Hematopoietic multipotent progenitor cell treated with erythropoietin and hydrocortisone succinate and interleukin-3 and kit ligand, for 15 days (in vitro differentiated cells): ENCODE results near the gene RAD23A.
A peak's percentile ranks its signal among the peaks of the same experiment; 100 is the strongest.
"Not testable (repeated sequence)": the region's sequence is repeated elsewhere in the genome, so short reads cannot be mapped to it uniquely, and the experiment has no call there.

Experiments used
- DNase-seq: peaks from one replicate; pipeline ENCODE4 v3.0.0-alpha.2; 2015; ENCODE audit warnings: low spot score

RAD23A gene

GRCh38 chr19:12937927-12938778, 7.5 kb upstream of the RAD23A start, which contains the start of gene CALR:
TSS of gene CALR (plus strand) at chr19:12938609. CDS start at chr19:12938680, 71 bp downstream.
- peak; percentile 99 for DNase-seq

GRCh38 chr19:12938779-12939601, 6.7 kb upstream of the RAD23A start:
- DNase-seq, result peak; percentile 64

GRCh38 chr19:12939975-12940423, 5.7 kb upstream of the RAD23A start:
- DNase-seq, result no peak

- no peak for DNase-seq
These were observed 4.8 kb upstream of the RAD23A start for GRCh38 chr19:12940897-12941296.

- DNase-seq, result no peak
These were observed 2.1 kb upstream of the RAD23A start for GRCh38 chr19:12943437-12944044.

GRCh38 chr19:12944104-12944674, 1.5 kb upstream of the RAD23A start:
- DNase-seq, result no peak

- DNase-seq, result peak; percentile 73
These were observed 545 bp downstream of the RAD23A start for GRCh38 chr19:12946092-12946721.

- DNase-seq, result peak; percentile 62
These were observed 1.3 kb downstream of the RAD23A start for GRCh38 chr19:12946731-12947496.

- peak; percentile 99 for DNase-seq
These were observed 2.3 kb downstream of the RAD23A start for GRCh38 chr19:12947702-12948611.

GRCh38 chr19:12948612-12949362, 3.1 kb downstream of the RAD23A start:
- DNase-seq, result peak; percentile 54

GRCh38 chr19:12949363-12950283, 4.0 kb downstream of the RAD23A start:
- DNase-seq, result peak; percentile 51

- DNase-seq, result not testable (repeated sequence)
These were observed 6.4 kb downstream of the RAD23A start for GRCh38 chr19:12952050-12952449.

GRCh38 chr19:12952488-12953137, 7.0 kb downstream of the RAD23A start:
- DNase-seq, result no peak

GRCh38 chr19:12953138-12953798, 7.6 kb downstream of the RAD23A start:
- DNase-seq, result no peak

- DNase-seq, result no peak
These were observed 8.3 kb downstream of the RAD23A start for GRCh38 chr19:12953799-12954611.

- no peak for DNase-seq
These were observed 8.9 kb downstream of the RAD23A start for GRCh38 chr19:12954612-12954962.
